ENCODE data around the gene ULBP3.
"Not testable (repeated sequence)": the region's sequence is repeated elsewhere in the genome, so short reads cannot be mapped to it uniquely, and the experiment has no call there.

Gene ULBP3

GRCh38 chr6:150013785-150014622 lies 54.9 kb downstream of the ULBP3 start:
- DNase-seq, result not testable (repeated sequence)

DNA sequence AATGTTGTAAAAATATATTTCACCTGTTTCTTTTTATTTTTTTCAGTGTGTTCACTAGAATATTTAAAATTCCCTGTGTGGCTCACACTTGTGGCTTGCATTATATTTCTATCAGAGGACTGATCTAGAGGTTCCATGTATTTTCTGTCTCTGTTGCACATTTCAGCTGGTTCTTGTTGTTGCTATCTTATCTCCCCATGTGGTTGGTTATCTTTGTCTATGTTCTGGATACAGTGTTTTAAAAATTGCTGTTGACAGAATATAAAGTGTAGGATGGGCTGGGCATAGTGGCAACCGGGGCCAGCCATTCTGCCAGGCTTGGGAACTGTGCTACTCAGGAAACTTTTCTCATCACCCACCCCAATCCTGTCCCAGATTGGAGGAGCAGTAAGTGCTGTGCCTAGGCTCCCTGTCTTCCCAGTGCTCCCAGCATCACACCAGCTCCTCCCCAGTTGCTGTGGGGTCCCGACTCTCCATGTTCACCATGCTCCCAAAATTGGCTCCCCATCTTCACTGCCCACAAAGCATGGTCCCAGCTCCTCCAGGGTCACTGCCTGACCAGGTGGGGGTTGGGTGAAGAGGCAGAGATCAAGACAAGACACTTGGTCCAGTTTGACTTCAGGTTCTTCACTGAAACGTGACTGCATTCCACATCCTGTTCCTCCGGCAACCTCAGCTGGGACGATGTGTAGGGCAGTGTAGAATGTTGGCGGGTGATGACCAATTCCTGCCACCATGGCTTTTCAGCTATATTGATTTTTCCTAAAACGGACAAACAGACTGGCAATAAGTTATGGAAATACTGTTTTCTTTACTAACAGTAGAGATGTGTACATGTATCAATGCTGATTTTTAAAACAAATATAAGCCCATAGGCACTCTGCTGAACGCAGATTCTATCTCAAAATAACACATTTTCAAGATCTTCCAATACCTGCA lies 55.8 kb downstream of the ULBP3 start:
- DNase-seq, result not testable (repeated sequence)

All from DMS79 treated with DMSO at 0.1 percent for 48 hours (cell line).